ENCODE measurements around the gene KCNAB3. TPM values are rescaled to one million over a fixed set of nuclear protein-coding genes. Genes with fewer than 3 reads are reported as not detected.

KCNAB3 gene
- polyA plus RNA-seq, 3 donors = 11.7 TPM; not detected in 2

- Histone ChIP-seq H3K9me3 (replicated peaks in 1 of 2; ENCODE audit: control insufficient read depth in 1 of 2, insufficient read depth in 1 of 2, low read length in 2 of 2) (no peaks in the 10 kb centered on the region), H2AFZ (ENCODE audit: insufficient read depth, low read depth, low read length, poor library complexity, severe bottlenecking) (peak overlapping the region; percentile 67), H3K36me3 (replicated peaks in 1 of 2; ENCODE audit: control insufficient read depth in 1 of 2, insufficient read depth in 2 of 2, low read length in 2 of 2) (no peaks in the 10 kb centered on the region), H3K4me2 (replicated peaks; ENCODE audit: extremely low read depth, low read length, poor library complexity, severe bottlenecking) (peak overlapping the region; percentile 46), H3K4me1 (ENCODE audit: control insufficient read depth in 1 of 2, insufficient read depth in 2 of 2, low read length in 2 of 2) (peaks cover 48 to 62% of the 10 kb centered on the region in 2 donors), H3K79me2 (ENCODE audit: insufficient read depth, low read length) (peaks cover 56% of the 10 kb centered on the region), H3K27ac (ENCODE audit: low read depth in 1 of 2, low read length in 2 of 2) (peak overlapping the region; percentile 15 to 34), H3K9ac (ENCODE audit: insufficient read depth, low read length, poor library complexity, severe bottlenecking) (peak overlapping the region; percentile 1), H4K20me1 (ENCODE audit: insufficient read depth, low read length) (no peaks in the 10 kb centered on the region), H3K4me3 (replicated peaks in 1 of 3; ENCODE audit: low read depth in 2 of 3, low read length in 3 of 3) (peak overlapping the region in 1 of 3 experiments; percentile 37), H3K27me3 (ENCODE audit: control insufficient read depth in 2 of 2, insufficient read depth in 2 of 2, low read length in 2 of 2) (no peaks in the 10 kb centered on the region)
- intact Hi-C loops (cut with micrococcal nuclease) = loop anchor here in 1 of 2 donors (2.0 kb wide), 1 partner anchor 15 kb away; no protein-coding TSS in a partner anchor
- Mint-ChIP-seq H3K4me3 (no peak overlapping the region), H3K36me3 (peaks cover 0 to 2% of the 10 kb centered on the region in 2 donors), H3K27ac (no peak overlapping the region), H3K27me3 (ENCODE audit: low read depth in 3 of 3) (no peaks in the 10 kb centered on the region), H3K9me3 (no peaks in the 10 kb centered on the region), H3K4me1 (peaks cover 11% of the 10 kb centered on the region)
- DNase-seq = peak in 2 of 3 donors; percentile 15 to 36
- WGBS (ENCODE audit: insufficient coverage) = 25% methylated on average over 7 of the region's 7 CpGs
- TF ChIP-seq CTCF (IDR thresholded peaks at IDR 0.05) = no peak
These were observed 48.2 kb downstream of the KCNAB3 start for GRCh38 chr17:7881276-7882054.

GRCh38 chr17:7880076-7880868, 49.4 kb downstream of the KCNAB3 start:
- Mint-ChIP-seq H3K4me1 (peaks cover 23% of the 10 kb centered on the region), H3K27ac (no peak overlapping the region), H3K9me3 (no peaks in the 10 kb centered on the region), H3K27me3 (ENCODE audit: low read depth in 3 of 3) (no peaks in the 10 kb centered on the region), H3K4me3 (no peak overlapping the region), H3K36me3 (peaks cover 0 to 2% of the 10 kb centered on the region in 2 donors)
- H2AFZ ChIP-seq (ENCODE audit: insufficient read depth, low read depth, low read length, poor library complexity, severe bottlenecking) = peak overlapping the region; percentile 7
- peak overlapping the region; percentile 46 for H3K4me2 ChIP-seq (replicated peaks; ENCODE audit: extremely low read depth, low read length, poor library complexity, severe bottlenecking)
- no peak for DNase-seq
- no peaks in the 10 kb centered on the region for H3K9me3 ChIP-seq (replicated peaks in 1 of 2; ENCODE audit: control insufficient read depth in 1 of 2, insufficient read depth in 1 of 2, low read length in 2 of 2)
- peaks cover 49 to 64% of the 10 kb centered on the region in 2 donors for H3K4me1 ChIP-seq (ENCODE audit: control insufficient read depth in 1 of 2, insufficient read depth in 2 of 2, low read length in 2 of 2)
- no peak for TF ChIP-seq CTCF (IDR thresholded peaks at IDR 0.05)
- H4K20me1 ChIP-seq (ENCODE audit: insufficient read depth, low read length) = no peaks in the 10 kb centered on the region
- peak overlapping the region in 1 of 3 experiments; percentile 37 for H3K4me3 ChIP-seq (replicated peaks in 1 of 3; ENCODE audit: low read depth in 2 of 3, low read length in 3 of 3)
- no peak overlapping the region for H3K9ac ChIP-seq (ENCODE audit: insufficient read depth, low read length, poor library complexity, severe bottlenecking)
- intact Hi-C loops (cut with micrococcal nuclease) = loop anchor here in 1 of 2 donors (2.0 kb wide), 1 partner anchor 13 kb away; no protein-coding TSS in a partner anchor
- H3K27me3 ChIP-seq (ENCODE audit: control insufficient read depth in 2 of 2, insufficient read depth in 2 of 2, low read length in 2 of 2) = no peaks in the 10 kb centered on the region
- no CpG with 5 or more reads among the region's 3 CpGs for WGBS (ENCODE audit: insufficient coverage)
- peaks cover 51% of the 10 kb centered on the region for H3K79me2 ChIP-seq (ENCODE audit: insufficient read depth, low read length)
- peak overlapping the region in 1 of 2 donors; percentile 34 for H3K27ac ChIP-seq (ENCODE audit: low read depth in 1 of 2, low read length in 2 of 2)
- H3K36me3 ChIP-seq (replicated peaks in 1 of 2; ENCODE audit: control insufficient read depth in 1 of 2, insufficient read depth in 2 of 2, low read length in 2 of 2) = no peaks in the 10 kb centered on the region

Measured in CD14-positive monocyte (primary cell).